GM12878 (cell line): ENCODE data around the gene GOLGA6L2. TPM values are rescaled to one million over a fixed set of nuclear protein-coding genes. Genes with fewer than 3 reads are reported as not detected.

Source experiments
- ATAC-seq: fragments of 200-7000 bp; cut with Tn5 transposase; 3 replicates; pipeline ENCODE4 v1.9.1; 2020; ENCODE audit warnings: mild to moderate bottlenecking, moderate library complexity
- BruUV-seq: library from RNA; stranded (reverse); fragments of 400-500 nt; replicated peaks from 2 replicates; lab custom pipeline; 2021; lab: Mats Ljungman, UMichigan
- CTCF ChIA-PET: fragments of 300-600 bp; sonication (Branson Sonifier 250); formaldehyde crosslinking; extraction: SDS; loops from one replicate; lab custom pipeline; 2021; ENCODE audit warnings: inconsistent platforms; lab: Yijun Ruan, JAX
- POLR2A ChIA-PET: fragments of 350-600 bp; formaldehyde crosslinking; extraction: SDS; loops from one replicate; lab custom pipeline; 2021; ENCODE audit warnings: inconsistent platforms; lab: Charles Lee
- RAD21 ChIA-PET: fragments of 300-600 bp; sonication (Branson Sonifier 250); formaldehyde crosslinking; loops from one replicate; lab custom pipeline; 2023; ENCODE audit warnings: antibody characterized with exemption; ENCODE audit not compliant: unreplicated experiment; lab: Charles Lee
- SMC1A ChIA-PET: fragments of 300-600 bp; sonication (Branson Sonifier 250); formaldehyde crosslinking; loops from one replicate; lab custom pipeline; 2023; ENCODE audit not compliant: unreplicated experiment, uncharacterized antibody; lab: Charles Lee
- DNase-seq: peaks from one replicate; pipeline ENCODE4 v3.0.0-alpha.2; 2011; ENCODE audit warnings: low read depth, low spot score
- FAIRE-seq: peaks from 3 replicates; lab custom pipeline; 2011; peaks lifted over from hg19 to GRCh38; lab: Jason Lieb, UNC
- H2AFZ ChIP-seq: 2 replicates; pipeline ENCODE4 v1.6.0; 2011; ENCODE audit warnings: low read depth, low read length, control low read depth; ENCODE audit not compliant: control insufficient read depth
- H3K27ac ChIP-seq: 2 replicates; pipeline ENCODE4 v1.5.1; 2011; ENCODE audit warnings: control low read depth; ENCODE audit not compliant: control insufficient read depth, insufficient read depth
- H3K27me3 ChIP-seq, 2 experiments: replicated peaks in 1 of 2; 2 replicates each; pipeline versions ENCODE4 v1.6.0 to v1.6.1; 2011; ENCODE audit warnings: low read length in 1 of 2; ENCODE audit not compliant: control insufficient read depth in 2 of 2, insufficient read depth in 2 of 2
- H3K36me3 ChIP-seq, 2 experiments: 2 replicates each; pipeline ENCODE4 v1.5.1; 2011; ENCODE audit warnings: low read length in 1 of 2; ENCODE audit not compliant: control insufficient read depth in 2 of 2, insufficient read depth in 2 of 2
- H3K4me1 ChIP-seq: 2 replicates; pipeline ENCODE4 v1.6.1; 2011; ENCODE audit warnings: mild to moderate bottlenecking, low read length, moderate library complexity, mixed read lengths; ENCODE audit not compliant: control insufficient read depth, insufficient read depth
- H3K4me2 ChIP-seq: 2 replicates; pipeline ENCODE4 v1.6.0; 2011; ENCODE audit warnings: control low read depth; ENCODE audit not compliant: control insufficient read depth, insufficient read depth
- H3K4me3 ChIP-seq: fragments of 200-600 bp; sonication (generic); 2 replicates; pipeline ENCODE4 v1.5.1; 2016
- H3K79me2 ChIP-seq: 2 replicates; pipeline ENCODE4 v1.6.0; 2011; ENCODE audit warnings: low read length; ENCODE audit not compliant: control insufficient read depth, insufficient read depth
- H3K9ac ChIP-seq: 2 replicates; pipeline ENCODE4 v1.8.0; 2011; ENCODE audit warnings: low read length, control low read depth, mixed read lengths; ENCODE audit not compliant: control insufficient read depth, insufficient read depth
- H3K9me3 ChIP-seq: replicated peaks from 3 replicates; pipeline ENCODE4 v1.5.1; 2011; ENCODE audit warnings: mild to moderate bottlenecking, low read length; ENCODE audit not compliant: control insufficient read depth, insufficient read depth
- H4K20me1 ChIP-seq: 2 replicates; pipeline ENCODE4 v1.6.0; 2011; ENCODE audit not compliant: control insufficient read depth, insufficient read depth
- ASH2L ChIP-seq: fragments of 300-600, 200-600 bp; sonication (generic); IDR thresholded peaks from 2 replicates; pipeline ENCODE4 v1.6.1; 2017; ENCODE audit warnings: low read depth, mild to moderate bottlenecking, borderline replicate concordance
- BRCA1 ChIP-seq: IDR thresholded peaks from 2 replicates; pipeline ENCODE4 v1.6.1; 2011; ENCODE audit warnings: low read depth, low read length, improper control_type of control experiment
- CBFB ChIP-seq: IDR thresholded peaks from 2 replicates; pipeline ENCODE4 v1.6.1; 2016; ENCODE audit warnings: antibody characterized with exemption, low read depth
- CEBPB ChIP-seq, 2 experiments: fragments of 150-350 bp in 1 of 2; IDR thresholded peaks; 2 replicates each; pipeline ENCODE4 v1.6.1; 2012 to 2014; ENCODE audit warnings: low read depth in 2 of 2, low read length in 2 of 2, borderline replicate concordance in 1 of 2, inconsistent platforms in 1 of 2
- CHD2 ChIP-seq: IDR thresholded peaks from 2 replicates; pipeline ENCODE4 v1.6.1; 2011; ENCODE audit warnings: low read depth, low read length, improper control_type of control experiment, borderline replicate concordance
- NRF1 ChIP-seq: conservative IDR thresholded peaks from 2 replicates; pipeline ENCODE4 v1.6.1; 2011; ENCODE audit warnings: mild to moderate bottlenecking, low read depth, low read length, improper control_type of control experiment
- POLR2A ChIP-seq: IDR thresholded peaks from 2 replicates; pipeline ENCODE4 v1.6.1; 2011; ENCODE audit warnings: low read depth, mild to moderate bottlenecking, low read length
- POLR2AphosphoS2 ChIP-seq: IDR thresholded peaks from 2 replicates; pipeline ENCODE4 v1.6.1; 2011; ENCODE audit warnings: low read depth, mild to moderate bottlenecking, low read length, improper control_type of control experiment, moderate library complexity
- SMAD5 ChIP-seq: IDR thresholded peaks from 2 replicates; pipeline ENCODE4 v1.6.1; 2016; ENCODE audit warnings: antibody characterized with exemption, low read depth
- SMC3 ChIP-seq: IDR thresholded peaks from 2 replicates; pipeline ENCODE4 v1.6.1; 2011; ENCODE audit warnings: low read length, improper control_type of control experiment, borderline replicate concordance
- SREBF2 ChIP-seq: IDR thresholded peaks from 2 replicates; pipeline ENCODE4 v1.6.1; 2012; ENCODE audit warnings: mild to moderate bottlenecking, low read length
- SRF ChIP-seq, 2 experiments: IDR thresholded peaks; 2 replicates each; pipeline ENCODE4 v1.6.1; 2011; ENCODE audit warnings: low read depth in 2 of 2, low read length in 2 of 2, mild to moderate bottlenecking in 1 of 2, moderate library complexity in 1 of 2
- SUZ12 ChIP-seq: fragments of 200-600 bp; sonication (generic); IDR thresholded peaks from one replicate; pipeline ENCODE4 v1.6.1; 2018; ENCODE audit warnings: antibody characterized with exemption, mild to moderate bottlenecking; ENCODE audit not compliant: unreplicated experiment
- YY1 ChIP-seq: IDR thresholded peaks from 2 replicates; pipeline ENCODE4 v1.6.1; 2011; ENCODE audit warnings: low read depth, mild to moderate bottlenecking, low read length
- ZNF207 ChIP-seq: fragments of 450-650 bp; IDR thresholded peaks from 2 replicates; pipeline ENCODE4 v1.6.1; 2014; ENCODE audit warnings: antibody characterized with exemption, mild to moderate bottlenecking, borderline replicate concordance
- WGBS: methylation state at CpG from one replicate; pipeline ENCODE4 v1.1.6; 2016; ENCODE audit warnings: low lambda C conversion rate; ENCODE audit not compliant: insufficient replicate concordance, insufficient coverage; ENCODE audit errors: missing lambda C conversion rate; 5-methylcytosine and 5-hydroxymethylcytosine counted together
- in situ Hi-C: fragments of 300-500 bp; cut with MboI; formaldehyde crosslinking; loops from 9 replicates; pipeline ENCODE4 v1.14.3; 2018; ENCODE audit warnings: mixed read lengths
- intact Hi-C: fragments of 100-400 bp; cut with micrococcal nuclease; formaldehyde crosslinking; loops from one replicate; pipeline ENCODE4 v1.14.2; 2022; ENCODE audit not compliant: unreplicated experiment
- polyA plus RNA-seq, 11 experiments: library from polyadenylated mRNA; depleted of rRNA in 4 of 11; unstranded in 6 of 11; stranded (reverse) in 5 of 11; fragments of >200 nt; fragmentation: Nextera tagmentation in 4 of 11; fragmentation: Illumina TruSeq in 1 of 11; extraction: Ambion mirVana in 4 of 11; extraction: Trizol in 1 of 11; gene quantifications; 1 replicate in 1 of 11; 2 replicates in 10 of 11; pipeline versions ENCODE4 v1.2.1 to v1.2.3, GENCODE V29; 2011 to 2016; ENCODE audit warnings: inconsistent platforms in 2 of 11, missing spikeins in 2 of 11, low read depth in 1 of 11
- total RNA-seq, 4 experiments: library from RNA; depleted of rRNA in 3 of 4; stranded (reverse); fragments of >200 nt in 3 of 4; fragmentation: Illumina TruSeq in 1 of 4; extraction: Trizol in 1 of 4; gene quantifications; 2 replicates each; pipeline versions ENCODE4 v1.2.1 to v1.2.3, GENCODE V29; 2013 to 2021
- TF ChIP-seq, protein P1 (sequence below): fragments of 450-650 bp; IDR thresholded peaks from 2 replicates; pipeline ENCODE4 v1.6.1; 2017; ENCODE audit warnings: mild to moderate bottlenecking, low read depth, inconsistent platforms; ENCODE audit not compliant: poor library complexity, severe bottlenecking
- TF ChIP-seq, protein P2 (sequence below): IDR thresholded peaks from 2 replicates; pipeline ENCODE4 v1.6.1; 2012; ENCODE audit warnings: low read depth, low read length, improper control_type of control experiment
- TF ChIP-seq, protein P3 (sequence below): IDR thresholded peaks from 2 replicates; pipeline ENCODE4 v1.6.1; 2011; ENCODE audit warnings: borderline replicate concordance, low read depth, mild to moderate bottlenecking, moderate library complexity, mixed read lengths, low read length; ENCODE audit not compliant: insufficient read depth; ENCODE audit errors: extremely low read length

The GOLGA6L2 gene
- total and polyA plus RNA-seq, 10 of the 15 experiments (the other 5 are each of a cell fraction or from before 2014, with no cell fraction given), result not detected

DNA sequence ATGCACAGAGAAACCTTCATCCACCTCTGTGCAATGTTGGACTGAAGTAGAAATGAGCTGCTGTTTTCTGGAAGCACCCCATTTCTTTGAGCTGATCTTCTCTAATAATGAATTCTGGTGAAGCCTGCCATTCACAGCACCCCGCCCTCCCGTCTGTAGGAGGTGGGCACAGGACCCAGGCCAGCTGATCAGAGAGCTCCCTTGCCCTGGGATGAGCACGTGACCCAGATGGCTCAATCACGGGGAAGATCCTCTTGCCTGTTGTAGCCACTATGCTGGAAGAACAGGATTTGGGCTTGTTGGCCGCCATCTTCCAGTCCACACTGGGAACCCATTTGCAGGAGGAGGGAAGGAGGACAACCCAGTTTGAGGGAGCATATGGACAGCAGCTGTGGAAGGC, 44.5 kb downstream of the GOLGA6L2 start:
- H3K27me3 ChIP-seq, result no peaks in the 10 kb centered on the region; a peak in 1 of 4 replicates
- POLR2A ChIA-PET, result no interaction called here
- WGBS, result 16% methylated on average over 5 of the region's 5 CpGs
- no peak overlapping the region for H3K4me2 ChIP-seq
- no peaks in the 10 kb centered on the region for H3K79me2 ChIP-seq
- no peak overlapping the region for H3K4me3 ChIP-seq
- SMC1A ChIA-PET, result no interaction called here
- H3K9ac ChIP-seq, result no peak overlapping the region
- BruUV-seq, result no TSS peak
- H3K27ac ChIP-seq, result no peak overlapping the region
- no peak overlapping the region for H2AFZ ChIP-seq
- ATAC-seq (no peak), DNase-seq (no peak), FAIRE-seq (no peak)
- no peaks in the 10 kb centered on the region for H4K20me1 ChIP-seq
- H3K9me3 ChIP-seq, result no peaks in the 10 kb centered on the region
- RAD21 ChIA-PET, result no interaction called here
- no peaks in the 10 kb centered on the region for H3K4me1 ChIP-seq
- in situ Hi-C loops (no loop called here), intact Hi-C loops (no loop called here)
- CTCF ChIA-PET, result no interaction called here
- TF ChIP-seq, protein P1, sequence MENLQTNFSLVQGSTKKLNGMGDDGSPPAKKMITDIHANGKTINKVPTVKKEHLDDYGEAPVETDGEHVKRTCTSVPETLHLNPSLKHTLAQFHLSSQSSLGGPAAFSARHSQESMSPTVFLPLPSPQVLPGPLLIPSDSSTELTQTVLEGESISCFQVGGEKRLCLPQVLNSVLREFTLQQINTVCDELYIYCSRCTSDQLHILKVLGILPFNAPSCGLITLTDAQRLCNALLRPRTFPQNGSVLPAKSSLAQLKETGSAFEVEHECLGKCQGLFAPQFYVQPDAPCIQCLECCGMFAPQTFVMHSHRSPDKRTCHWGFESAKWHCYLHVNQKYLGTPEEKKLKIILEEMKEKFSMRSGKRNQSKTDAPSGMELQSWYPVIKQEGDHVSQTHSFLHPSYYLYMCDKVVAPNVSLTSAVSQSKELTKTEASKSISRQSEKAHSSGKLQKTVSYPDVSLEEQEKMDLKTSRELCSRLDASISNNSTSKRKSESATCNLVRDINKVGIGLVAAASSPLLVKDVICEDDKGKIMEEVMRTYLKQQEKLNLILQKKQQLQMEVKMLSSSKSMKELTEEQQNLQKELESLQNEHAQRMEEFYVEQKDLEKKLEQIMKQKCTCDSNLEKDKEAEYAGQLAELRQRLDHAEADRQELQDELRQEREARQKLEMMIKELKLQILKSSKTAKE, result no peak
- no peak for TF ChIP-seq CHD2
- TF ChIP-seq SMC3, result no peak
- no peak for TF ChIP-seq CBFB
- no peak for TF ChIP-seq ASH2L
- no peak for TF ChIP-seq SUZ12
- no peak for TF ChIP-seq ZNF207
- TF ChIP-seq POLR2A, result no peak
- TF ChIP-seq SMAD5, result no peak
- no peak for TF ChIP-seq YY1
- no peak for TF ChIP-seq BRCA1
- no peak for TF ChIP-seq SREBF2
- TF ChIP-seq SRF (IDR thresholded peaks at IDR 0.05; ENCODE audit: low read depth in 2 of 2, low read length in 2 of 2), result no peak
- TF ChIP-seq, protein P2, sequence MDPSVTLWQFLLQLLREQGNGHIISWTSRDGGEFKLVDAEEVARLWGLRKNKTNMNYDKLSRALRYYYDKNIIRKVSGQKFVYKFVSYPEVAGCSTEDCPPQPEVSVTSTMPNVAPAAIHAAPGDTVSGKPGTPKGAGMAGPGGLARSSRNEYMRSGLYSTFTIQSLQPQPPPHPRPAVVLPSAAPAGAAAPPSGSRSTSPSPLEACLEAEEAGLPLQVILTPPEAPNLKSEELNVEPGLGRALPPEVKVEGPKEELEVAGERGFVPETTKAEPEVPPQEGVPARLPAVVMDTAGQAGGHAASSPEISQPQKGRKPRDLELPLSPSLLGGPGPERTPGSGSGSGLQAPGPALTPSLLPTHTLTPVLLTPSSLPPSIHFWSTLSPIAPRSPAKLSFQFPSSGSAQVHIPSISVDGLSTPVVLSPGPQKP, result no peak
- TF ChIP-seq, protein P3, sequence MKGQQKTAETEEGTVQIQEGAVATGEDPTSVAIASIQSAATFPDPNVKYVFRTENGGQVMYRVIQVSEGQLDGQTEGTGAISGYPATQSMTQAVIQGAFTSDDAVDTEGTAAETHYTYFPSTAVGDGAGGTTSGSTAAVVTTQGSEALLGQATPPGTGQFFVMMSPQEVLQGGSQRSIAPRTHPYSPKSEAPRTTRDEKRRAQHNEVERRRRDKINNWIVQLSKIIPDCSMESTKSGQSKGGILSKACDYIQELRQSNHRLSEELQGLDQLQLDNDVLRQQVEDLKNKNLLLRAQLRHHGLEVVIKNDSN, result no peak
- no peak for TF ChIP-seq NRF1
- no peak for TF ChIP-seq POLR2AphosphoS2
- no peak for TF ChIP-seq CEBPB (IDR thresholded peaks at IDR 0.05; ENCODE audit: borderline replicate concordance in 1 of 2, low read depth in 2 of 2, low read length in 2 of 2)
- no peaks in the 10 kb centered on the region for H3K36me3 ChIP-seq
